ENCODE results near the gene PRKCH. TPM values are rescaled to one million over a fixed set of nuclear protein-coding genes. Genes with fewer than 3 reads are reported as not detected.

The PRKCH gene
- total RNA-seq, 1 experiment from 2014 or later: 5.2 TPM

- no peak overlapping the region for H3K4me2 ChIP-seq (ENCODE audit: insufficient read depth, insufficient read length, low read length)
- H3K27me3 ChIP-seq (ENCODE audit: insufficient read depth, low read length): no peaks in the 10 kb centered on the region
- no peak for TF ChIP-seq CTCF (conservative IDR thresholded peaks at IDR 0.05)
- no peak overlapping the region for H2AFZ ChIP-seq (ENCODE audit: low read length)
- H3K9ac ChIP-seq (ENCODE audit: extremely low read depth, insufficient read length, low read length): no peak overlapping the region
- no peak overlapping the region for H2AK5ac ChIP-seq (ENCODE audit: insufficient read length, low read length)
- no peak overlapping the region for H3T11ph ChIP-seq (ENCODE audit: low read length)
- H3K23me2 ChIP-seq (ENCODE audit: insufficient read length, low read depth, low read length, poor library complexity, severe bottlenecking): no peaks in the 10 kb centered on the region
- H4K5ac ChIP-seq (ENCODE audit: insufficient read length, low read depth, low read length): no peak overlapping the region
- H3K27ac ChIP-seq (ENCODE audit: insufficient read length, low read depth, low read length): no peak overlapping the region
- H3K56ac ChIP-seq (ENCODE audit: insufficient read length, low read depth, low read length): no peak overlapping the region
- H3K23ac ChIP-seq (ENCODE audit: insufficient read length, low read depth, low read length): no peak overlapping the region
- no peaks in the 10 kb centered on the region for H3K36me3 Mint-ChIP-seq (ENCODE audit: insufficient read depth in 1 of 3, low read depth in 3 of 3)
- no peak overlapping the region for H4K8ac ChIP-seq (replicated peaks; ENCODE audit: insufficient read length, low read depth, low read length)
- H4K91ac ChIP-seq (ENCODE audit: insufficient read length, low read depth, low read length): no peak overlapping the region
- H2BK12ac ChIP-seq (ENCODE audit: insufficient read length, low read depth, low read length): no peak overlapping the region
- no peak overlapping the region for H3K4me3 Mint-ChIP-seq
- H2BK120ac ChIP-seq (ENCODE audit: low read depth, low read length, poor library complexity, severe bottlenecking): no peak overlapping the region
- no peaks in the 10 kb centered on the region for H3K9me3 Mint-ChIP-seq
- no peaks in the 10 kb centered on the region for H3K79me2 ChIP-seq (ENCODE audit: insufficient read depth, low read length)
- no peaks in the 10 kb centered on the region for H3K79me1 ChIP-seq (ENCODE audit: insufficient read depth, low read depth, low read length, poor library complexity, severe bottlenecking)
- H3K27me3 Mint-ChIP-seq (ENCODE audit: low read depth): no peaks in the 10 kb centered on the region
- no peak overlapping the region for H3K4ac ChIP-seq (ENCODE audit: low read depth, low read length)
- no peak overlapping the region for H2BK15ac ChIP-seq (ENCODE audit: low read depth, low read length)
- H4K20me1 ChIP-seq (ENCODE audit: control insufficient read depth, insufficient read depth, insufficient read length): no peaks in the 10 kb centered on the region
- peaks cover 10 to 13% of the 10 kb centered on the region in 2 experiments for H3K4me1 Mint-ChIP-seq
- H3K14ac ChIP-seq (ENCODE audit: insufficient read depth, low read length): no peak overlapping the region
- no peak overlapping the region for H3K18ac ChIP-seq (ENCODE audit: insufficient read length, low read depth, low read length)
- no peak overlapping the region for H3K27ac Mint-ChIP-seq
- no peak overlapping the region for H2BK5ac ChIP-seq (ENCODE audit: insufficient read length, low read length)
- no peak overlapping the region for H2BK20ac ChIP-seq (ENCODE audit: low read depth, low read length, poor library complexity, severe bottlenecking)
- DNase-seq: no peak
- no CpG with 5 or more reads among the region's 5 CpGs for WGBS (ENCODE audit: extremely low coverage, insufficient read length, low lambda C conversion rate)
- H3K4me1 ChIP-seq (ENCODE audit: insufficient read depth, low read length): no peaks in the 10 kb centered on the region
- H3K9me3 ChIP-seq (ENCODE audit: control insufficient read depth, low read depth, low read length): no peaks in the 10 kb centered on the region
Observed at GRCh38 chr14:61342486-61342885, 21.1 kb downstream of the PRKCH start.
